Dermis microvascular lymphatic vessel endothelial cell (primary cell): ENCODE measurements around the gene AKR1A1. TPM values are rescaled to one million over a fixed set of nuclear protein-coding genes. Genes with fewer than 3 reads are reported as not detected.
A peak's percentile ranks its signal among the peaks of the same experiment; 100 is the strongest.

ENCODE experiments used
- DNase-seq, 2 donors: peaks; one replicate each; pipeline versions ENCODE4 v3.0.0 to v3.0.0-alpha.2; 2010; ENCODE audit warnings: low read depth in 2 of 2
- total RNA-seq: library from RNA; depleted of rRNA; stranded (reverse); fragments of >200 nt; gene quantifications from 2 replicates; pipeline ENCODE4 v1.2.1, GENCODE V29; 2014

The AKR1A1 gene
- total RNA-seq, 1 donor from 2014 or later = 185 TPM

- DNase-seq = no peak
These were observed 65.3 kb downstream of the AKR1A1 start for GRCh38 chr1:45615885-45616284.

- peak in 1 of 2 donors; percentile 75 for DNase-seq
These were observed 67.0 kb downstream of the AKR1A1 start for GRCh38 chr1:45617618-45618017.

GRCh38 chr1:45619149-45619921 lies 68.7 kb downstream of the AKR1A1 start:
- DNase-seq = peak in 1 of 2 donors; percentile 27

Other genes starting within 250 kb of the AKR1A1 start
- 1.6 and 1.7 TPM in 2 replicates for gene HPDL, start 223.9 kb upstream of the AKR1A1 start, total RNA-seq
- 15.1 and 18.2 TPM in 2 replicates for gene TOE1, start 210.7 kb upstream of the AKR1A1 start, total RNA-seq
- gene MUTYH, start 210.4 kb upstream of the AKR1A1 start, total RNA-seq = 8.2 and 9.9 TPM in 2 replicates
- 4.2 and 5.9 TPM in 2 replicates for gene TESK2, start 59.7 kb upstream of the AKR1A1 start, total RNA-seq
- gene CCDC163, start 50.8 kb upstream of the AKR1A1 start, total RNA-seq = 0.25 and 0.64 TPM in 2 replicates
- 1.2 and 1.3 TPM in 2 replicates for gene MMACHC, start 50.5 kb upstream of the AKR1A1 start, total RNA-seq
- gene PRDX1, start 28.9 kb upstream of the AKR1A1 start, total RNA-seq = 625 and 802 TPM in 2 replicates
- gene NASP, start 33.2 kb downstream of the AKR1A1 start, total RNA-seq = 64.9 and 69.4 TPM in 2 replicates
- 0.51 and 1.0 TPM in 2 replicates for gene CCDC17, start 73.2 kb downstream of the AKR1A1 start, total RNA-seq
- 74.6 and 80.0 TPM in 2 replicates for gene GPBP1L1, start 135.7 kb downstream of the AKR1A1 start, total RNA-seq
- gene TMEM69, start 137.4 kb downstream of the AKR1A1 start, total RNA-seq = 10.3 and 16.9 TPM in 2 replicates
- gene IPP, start 199.8 kb downstream of the AKR1A1 start, total RNA-seq = 4.1 and 5.3 TPM in 2 replicates